ENCODE measurements around the gene HDAC9.

Gene HDAC9

DNA sequence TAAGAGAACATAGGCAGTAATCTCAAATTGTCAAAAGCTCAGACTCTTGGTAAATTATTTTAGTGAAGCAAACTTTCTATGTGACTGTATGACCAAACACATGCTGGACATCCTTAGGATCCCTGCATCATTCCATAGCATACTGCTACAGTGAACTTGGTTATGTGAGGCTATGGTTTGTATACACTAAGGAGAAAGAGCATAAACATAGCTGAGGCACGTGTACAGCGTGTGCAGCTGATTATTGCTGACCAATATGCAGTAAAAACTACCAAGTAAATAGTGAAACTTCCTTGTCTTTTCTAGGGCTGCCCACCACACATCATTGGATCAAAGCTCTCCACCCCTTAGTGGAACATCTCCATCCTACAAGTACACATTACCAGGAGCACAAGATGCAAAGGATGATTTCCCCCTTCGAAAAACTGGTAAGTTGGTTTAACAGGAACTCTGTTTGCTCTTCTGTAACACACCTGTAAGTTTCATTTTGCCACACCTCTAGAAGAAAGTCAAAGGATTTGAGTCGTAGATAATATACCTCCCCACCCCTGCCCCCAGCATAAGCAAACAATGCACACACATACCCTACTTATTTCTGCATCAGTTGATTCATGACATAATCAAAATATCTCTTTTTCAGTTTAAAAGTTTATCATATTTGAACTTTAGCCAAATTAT lies 98.2 kb downstream of the HDAC9 start:
- Histone ChIP-seq H3K27ac (ENCODE audit: extremely low read depth, low read depth, low read length) (no peak overlapping the region), H3K4me1 (ENCODE audit: control insufficient read depth, insufficient read depth, low read length) (no peaks in the 10 kb centered on the region), H3K4me3 (ENCODE audit: low read depth, low read length) (no peak overlapping the region), H3K9me3 (ENCODE audit: control insufficient read depth, insufficient read depth, low read depth, low read length) (no peaks in the 10 kb centered on the region), H3K36me3 (ENCODE audit: control insufficient read depth in 2 of 2, insufficient read depth in 1 of 2, low read length in 2 of 2) (no peaks in the 10 kb centered on the region)
- ChIA-PET POLR2A (no interaction called here), CTCF (interaction anchor here (0.9 to 2.0 kb wide), 4 partner anchors 15 to 241 kb away, joined by 3 to 6 read pairs (median 4); no protein-coding TSS in a partner anchor)
- TF ChIP-seq, protein P1, sequence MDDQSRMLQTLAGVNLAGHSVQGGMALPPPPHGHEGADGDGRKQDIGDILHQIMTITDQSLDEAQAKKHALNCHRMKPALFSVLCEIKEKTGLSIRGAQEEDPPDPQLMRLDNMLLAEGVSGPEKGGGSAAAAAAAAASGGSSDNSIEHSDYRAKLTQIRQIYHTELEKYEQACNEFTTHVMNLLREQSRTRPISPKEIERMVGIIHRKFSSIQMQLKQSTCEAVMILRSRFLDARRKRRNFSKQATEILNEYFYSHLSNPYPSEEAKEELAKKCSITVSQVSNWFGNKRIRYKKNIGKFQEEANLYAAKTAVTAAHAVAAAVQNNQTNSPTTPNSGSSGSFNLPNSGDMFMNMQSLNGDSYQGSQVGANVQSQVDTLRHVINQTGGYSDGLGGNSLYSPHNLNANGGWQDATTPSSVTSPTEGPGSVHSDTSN (CRISPR knock-in tag; IDR thresholded peaks at IDR 0.05) = no peak
- no peak for TF ChIP-seq ZNF350 (tag by site-specific recombination; IDR thresholded peaks at IDR 0.05)
- TF ChIP-seq, protein P2, sequence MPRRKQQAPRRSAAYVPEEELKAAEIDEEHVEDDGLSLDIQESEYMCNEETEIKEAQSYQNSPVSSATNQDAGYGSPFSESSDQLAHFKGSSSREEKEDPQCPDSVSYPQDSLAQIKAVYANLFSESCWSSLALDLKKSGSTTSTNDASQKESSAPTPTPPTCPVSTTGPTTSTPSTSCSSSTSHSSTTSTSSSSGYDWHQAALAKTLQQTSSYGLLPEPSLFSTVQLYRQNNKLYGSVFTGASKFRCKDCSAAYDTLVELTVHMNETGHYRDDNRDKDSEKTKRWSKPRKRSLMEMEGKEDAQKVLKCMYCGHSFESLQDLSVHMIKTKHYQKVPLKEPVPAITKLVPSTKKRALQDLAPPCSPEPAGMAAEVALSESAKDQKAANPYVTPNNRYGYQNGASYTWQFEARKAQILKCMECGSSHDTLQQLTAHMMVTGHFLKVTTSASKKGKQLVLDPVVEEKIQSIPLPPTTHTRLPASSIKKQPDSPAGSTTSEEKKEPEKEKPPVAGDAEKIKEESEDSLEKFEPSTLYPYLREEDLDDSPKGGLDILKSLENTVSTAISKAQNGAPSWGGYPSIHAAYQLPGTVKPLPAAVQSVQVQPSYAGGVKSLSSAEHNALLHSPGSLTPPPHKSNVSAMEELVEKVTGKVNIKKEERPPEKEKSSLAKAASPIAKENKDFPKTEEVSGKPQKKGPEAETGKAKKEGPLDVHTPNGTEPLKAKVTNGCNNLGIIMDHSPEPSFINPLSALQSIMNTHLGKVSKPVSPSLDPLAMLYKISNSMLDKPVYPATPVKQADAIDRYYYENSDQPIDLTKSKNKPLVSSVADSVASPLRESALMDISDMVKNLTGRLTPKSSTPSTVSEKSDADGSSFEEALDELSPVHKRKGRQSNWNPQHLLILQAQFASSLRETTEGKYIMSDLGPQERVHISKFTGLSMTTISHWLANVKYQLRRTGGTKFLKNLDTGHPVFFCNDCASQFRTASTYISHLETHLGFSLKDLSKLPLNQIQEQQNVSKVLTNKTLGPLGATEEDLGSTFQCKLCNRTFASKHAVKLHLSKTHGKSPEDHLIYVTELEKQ (tag by site-specific recombination; IDR thresholded peaks at IDR 0.05; ENCODE audit: borderline replicate concordance) = no peak
- no peak for TF ChIP-seq SCRT2 (tag by site-specific recombination; IDR thresholded peaks at IDR 0.05)
- TF ChIP-seq ZNF174 (tag by site-specific recombination; IDR thresholded peaks at IDR 0.05) = no peak
- TF ChIP-seq ZSCAN30 (tag by site-specific recombination; IDR thresholded peaks at IDR 0.05) = no peak
- no peak for TF ChIP-seq ZBTB48 (tag by site-specific recombination; IDR thresholded peaks at IDR 0.05)
- no peak for TF ChIP-seq ZNF394 (tag by site-specific recombination; IDR thresholded peaks at IDR 0.05; ENCODE audit: borderline replicate concordance)

DNA sequence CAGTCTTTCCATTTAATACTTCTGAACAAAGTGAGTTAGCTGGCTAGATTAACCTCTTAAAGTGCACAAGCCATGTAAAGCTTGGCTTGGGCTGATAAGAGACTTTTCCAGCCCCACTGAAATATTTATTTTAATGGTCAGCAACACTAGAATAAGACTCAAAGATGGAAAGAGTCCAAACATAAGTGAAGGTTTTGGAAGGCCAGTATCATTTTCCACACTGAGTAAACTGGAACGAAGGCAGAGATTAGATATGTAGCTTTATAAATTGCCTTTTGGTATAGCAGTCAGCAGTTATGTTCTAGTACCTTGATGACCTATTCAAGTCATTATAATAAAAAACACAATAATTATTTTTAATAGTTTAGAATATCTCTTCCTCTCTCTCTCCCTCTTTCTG lies 102.2 kb downstream of the HDAC9 start:
- ChIA-PET CTCF (interaction anchor here (0.7 kb wide), 1 partner anchor 603 kb away, joined by 5 read pairs; no protein-coding TSS in a partner anchor), POLR2A (no interaction called here)
- Histone ChIP-seq H3K36me3 (ENCODE audit: control insufficient read depth in 2 of 2, insufficient read depth in 1 of 2, low read length in 2 of 2) (no peaks in the 10 kb centered on the region), H3K27ac (ENCODE audit: extremely low read depth, low read depth, low read length) (no peak overlapping the region), H3K9me3 (ENCODE audit: control insufficient read depth, insufficient read depth, low read depth, low read length) (no peaks in the 10 kb centered on the region), H3K4me3 (ENCODE audit: low read depth, low read length) (no peak overlapping the region), H3K4me1 (ENCODE audit: control insufficient read depth, insufficient read depth, low read length) (no peaks in the 10 kb centered on the region)
- TF ChIP-seq ZNF114 (tag by site-specific recombination; IDR thresholded peaks at IDR 0.05) (no peak), ZNF10 (tag by site-specific recombination; IDR thresholded peaks at IDR 0.05) (no peak), YY2 (tag by site-specific recombination; IDR thresholded peaks at IDR 0.05) (no peak)

DNA sequence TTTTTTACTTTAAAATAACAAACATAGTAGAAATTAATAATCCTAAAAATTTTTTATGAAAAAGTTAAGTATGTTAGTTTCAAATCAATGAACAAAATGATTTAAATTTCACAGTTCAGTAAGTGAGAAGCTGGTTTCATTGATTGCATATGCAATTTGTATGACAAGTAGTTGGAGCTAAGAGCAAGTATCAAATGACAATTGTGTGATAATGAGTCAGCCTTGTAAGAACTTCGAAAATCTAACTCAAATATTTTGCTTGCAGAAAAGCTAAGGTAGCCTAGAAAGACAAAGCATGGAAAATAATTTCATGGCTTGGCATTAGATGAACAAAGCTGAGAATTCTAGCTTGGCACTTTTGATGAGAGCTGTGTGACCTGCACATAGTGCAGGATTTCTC lies 111.5 kb downstream of the HDAC9 start:
- H3K27ac ChIP-seq (ENCODE audit: extremely low read depth, low read depth, low read length) = no peak overlapping the region
- H3K4me1 ChIP-seq (ENCODE audit: control insufficient read depth, insufficient read depth, low read length) = no peaks in the 10 kb centered on the region
- CTCF ChIA-PET = interaction anchor here (0.5 to 3.3 kb wide), 2 partner anchors 16 to 17 kb away, joined by 3 to 17 read pairs; no protein-coding TSS in a partner anchor
- H3K36me3 ChIP-seq (ENCODE audit: control insufficient read depth in 2 of 2, insufficient read depth in 1 of 2, low read length in 2 of 2) = no peaks in the 10 kb centered on the region
- no peaks in the 10 kb centered on the region for H3K9me3 ChIP-seq (ENCODE audit: control insufficient read depth, insufficient read depth, low read depth, low read length)
- POLR2A ChIA-PET = no interaction called here
- H3K4me3 ChIP-seq (ENCODE audit: low read depth, low read length) = no peak overlapping the region
- TF ChIP-seq, protein P3, sequence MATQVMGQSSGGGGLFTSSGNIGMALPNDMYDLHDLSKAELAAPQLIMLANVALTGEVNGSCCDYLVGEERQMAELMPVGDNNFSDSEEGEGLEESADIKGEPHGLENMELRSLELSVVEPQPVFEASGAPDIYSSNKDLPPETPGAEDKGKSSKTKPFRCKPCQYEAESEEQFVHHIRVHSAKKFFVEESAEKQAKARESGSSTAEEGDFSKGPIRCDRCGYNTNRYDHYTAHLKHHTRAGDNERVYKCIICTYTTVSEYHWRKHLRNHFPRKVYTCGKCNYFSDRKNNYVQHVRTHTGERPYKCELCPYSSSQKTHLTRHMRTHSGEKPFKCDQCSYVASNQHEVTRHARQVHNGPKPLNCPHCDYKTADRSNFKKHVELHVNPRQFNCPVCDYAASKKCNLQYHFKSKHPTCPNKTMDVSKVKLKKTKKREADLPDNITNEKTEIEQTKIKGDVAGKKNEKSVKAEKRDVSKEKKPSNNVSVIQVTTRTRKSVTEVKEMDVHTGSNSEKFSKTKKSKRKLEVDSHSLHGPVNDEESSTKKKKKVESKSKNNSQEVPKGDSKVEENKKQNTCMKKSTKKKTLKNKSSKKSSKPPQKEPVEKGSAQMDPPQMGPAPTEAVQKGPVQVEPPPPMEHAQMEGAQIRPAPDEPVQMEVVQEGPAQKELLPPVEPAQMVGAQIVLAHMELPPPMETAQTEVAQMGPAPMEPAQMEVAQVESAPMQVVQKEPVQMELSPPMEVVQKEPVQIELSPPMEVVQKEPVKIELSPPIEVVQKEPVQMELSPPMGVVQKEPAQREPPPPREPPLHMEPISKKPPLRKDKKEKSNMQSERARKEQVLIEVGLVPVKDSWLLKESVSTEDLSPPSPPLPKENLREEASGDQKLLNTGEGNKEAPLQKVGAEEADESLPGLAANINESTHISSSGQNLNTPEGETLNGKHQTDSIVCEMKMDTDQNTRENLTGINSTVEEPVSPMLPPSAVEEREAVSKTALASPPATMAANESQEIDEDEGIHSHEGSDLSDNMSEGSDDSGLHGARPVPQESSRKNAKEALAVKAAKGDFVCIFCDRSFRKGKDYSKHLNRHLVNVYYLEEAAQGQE (tag by site-specific recombination; IDR thresholded peaks at IDR 0.05) = no peak
- TF ChIP-seq, protein P4, sequence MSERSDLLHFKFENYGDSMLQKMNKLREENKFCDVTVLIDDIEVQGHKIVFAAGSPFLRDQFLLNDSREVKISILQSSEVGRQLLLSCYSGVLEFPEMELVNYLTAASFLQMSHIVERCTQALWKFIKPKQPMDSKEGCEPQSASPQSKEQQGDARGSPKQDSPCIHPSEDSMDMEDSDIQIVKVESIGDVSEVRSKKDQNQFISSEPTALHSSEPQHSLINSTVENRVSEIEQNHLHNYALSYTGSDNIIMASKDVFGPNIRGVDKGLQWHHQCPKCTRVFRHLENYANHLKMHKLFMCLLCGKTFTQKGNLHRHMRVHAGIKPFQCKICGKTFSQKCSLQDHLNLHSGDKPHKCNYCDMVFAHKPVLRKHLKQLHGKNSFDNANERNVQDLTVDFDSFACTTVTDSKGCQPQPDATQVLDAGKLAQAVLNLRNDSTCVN (tag by site-specific recombination; optimal IDR thresholded peaks at IDR 0.05) = no peak
